Measurements from ENCODE around the gene TMEM163. TPM values are rescaled to one million over a fixed set of nuclear protein-coding genes. Genes with fewer than 3 reads are reported as not detected.

Gene TMEM163
- total RNA-seq, 2 experiments from 2014 or later = 0.51 TPM; not detected in 1

DNA sequence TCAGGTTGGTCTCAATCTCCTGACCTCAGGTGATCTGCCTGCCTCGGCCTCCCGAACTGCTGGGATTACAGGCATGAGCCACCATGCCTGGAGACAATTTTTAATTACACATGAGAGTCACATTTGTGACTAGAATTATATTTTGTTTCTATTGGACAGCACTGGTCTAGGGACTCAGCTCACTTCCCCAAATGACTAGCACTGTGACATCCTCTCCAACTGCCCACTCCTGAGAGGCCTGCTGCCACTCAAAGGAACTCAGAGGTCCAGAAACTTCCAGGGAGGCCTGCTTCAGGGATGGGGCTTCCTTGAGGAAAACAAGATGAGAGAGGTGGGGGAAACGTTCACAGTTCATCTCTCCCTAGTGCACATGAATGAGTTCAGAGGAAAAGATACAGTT lies 29.5 kb downstream of the TMEM163 start:
- H3K9me2 ChIP-seq (ENCODE audit: insufficient read depth, low read length) = no peaks in the 10 kb centered on the region
- intact Hi-C loops (cut with micrococcal nuclease; ENCODE audit: unreplicated experiment) = no loop called here
- H3K36me3 ChIP-seq (ENCODE audit: insufficient read depth, low read length) = no peaks in the 10 kb centered on the region
- no peaks in the 10 kb centered on the region for H4K20me1 ChIP-seq (ENCODE audit: insufficient read depth, low read length)
- H3K4me2 ChIP-seq (ENCODE audit: low read length) = no peak overlapping the region
- POLR2A ChIA-PET = no interaction called here
- H2AFZ ChIP-seq (ENCODE audit: low read length) = no peak overlapping the region
- TF ChIP-seq EZH2phosphoT487 (IDR thresholded peaks at IDR 0.05; ENCODE audit: borderline replicate concordance, low read depth, low read length) = no peak
- TF ChIP-seq, protein P1, sequence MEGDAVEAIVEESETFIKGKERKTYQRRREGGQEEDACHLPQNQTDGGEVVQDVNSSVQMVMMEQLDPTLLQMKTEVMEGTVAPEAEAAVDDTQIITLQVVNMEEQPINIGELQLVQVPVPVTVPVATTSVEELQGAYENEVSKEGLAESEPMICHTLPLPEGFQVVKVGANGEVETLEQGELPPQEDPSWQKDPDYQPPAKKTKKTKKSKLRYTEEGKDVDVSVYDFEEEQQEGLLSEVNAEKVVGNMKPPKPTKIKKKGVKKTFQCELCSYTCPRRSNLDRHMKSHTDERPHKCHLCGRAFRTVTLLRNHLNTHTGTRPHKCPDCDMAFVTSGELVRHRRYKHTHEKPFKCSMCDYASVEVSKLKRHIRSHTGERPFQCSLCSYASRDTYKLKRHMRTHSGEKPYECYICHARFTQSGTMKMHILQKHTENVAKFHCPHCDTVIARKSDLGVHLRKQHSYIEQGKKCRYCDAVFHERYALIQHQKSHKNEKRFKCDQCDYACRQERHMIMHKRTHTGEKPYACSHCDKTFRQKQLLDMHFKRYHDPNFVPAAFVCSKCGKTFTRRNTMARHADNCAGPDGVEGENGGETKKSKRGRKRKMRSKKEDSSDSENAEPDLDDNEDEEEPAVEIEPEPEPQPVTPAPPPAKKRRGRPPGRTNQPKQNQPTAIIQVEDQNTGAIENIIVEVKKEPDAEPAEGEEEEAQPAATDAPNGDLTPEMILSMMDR (conservative IDR thresholded peaks at IDR 0.05; ENCODE audit: low read length) = no peak
- peaks cover 8% of the 10 kb centered on the region for H3K4me1 ChIP-seq (ENCODE audit: insufficient read depth, low read length, poor library complexity, severe bottlenecking)
- H3K9me3 ChIP-seq (ENCODE audit: low read length) = no peaks in the 10 kb centered on the region
- no peaks in the 10 kb centered on the region for H3K79me2 ChIP-seq (ENCODE audit: insufficient read depth, low read depth, low read length)
- H3K27ac ChIP-seq (ENCODE audit: low read depth, low read length, poor library complexity, severe bottlenecking) = no peak overlapping the region
- H3K4me3 ChIP-seq (ENCODE audit: low read depth, low read length, poor library complexity, severe bottlenecking) = no peak overlapping the region
- DNase-seq (ENCODE audit: low spot score) = no peak
- CTCF ChIA-PET (ENCODE audit: unreplicated experiment) = no interaction called here
- BruUV-seq (replicated peaks) = no TSS peak

DNA sequence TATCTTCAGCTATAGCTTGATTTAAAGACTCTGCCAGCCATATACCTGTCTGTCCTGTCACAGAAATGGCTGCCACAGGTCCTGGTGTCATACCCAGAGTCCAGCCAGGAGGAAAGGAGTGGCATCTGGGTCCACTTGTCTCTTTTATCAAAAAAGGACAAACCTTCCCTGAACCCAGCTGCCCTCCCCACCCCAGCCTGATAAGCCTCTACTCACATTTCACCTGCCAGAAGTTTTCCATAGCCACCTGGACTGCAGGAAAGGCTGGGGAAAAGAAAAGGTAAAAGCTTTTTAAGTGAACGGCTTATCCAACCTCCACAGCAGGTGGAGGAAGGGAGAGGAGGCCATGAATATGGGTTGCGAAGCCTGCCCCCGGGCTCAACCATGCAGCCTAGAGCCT lies 32.8 kb downstream of the TMEM163 start:
- H3K9me3 ChIP-seq (ENCODE audit: low read length) = no peaks in the 10 kb centered on the region
- CTCF ChIA-PET (ENCODE audit: unreplicated experiment) = no interaction called here
- no peaks in the 10 kb centered on the region for H4K20me1 ChIP-seq (ENCODE audit: insufficient read depth, low read length)
- H2AFZ ChIP-seq (ENCODE audit: low read length) = no peak overlapping the region
- no peaks in the 10 kb centered on the region for H3K9me2 ChIP-seq (ENCODE audit: insufficient read depth, low read length)
- no peak for TF ChIP-seq EZH2phosphoT487 (IDR thresholded peaks at IDR 0.05; ENCODE audit: borderline replicate concordance, low read depth, low read length)
- TF ChIP-seq, protein P1 (conservative IDR thresholded peaks at IDR 0.05; ENCODE audit: low read length) = no peak
- H3K4me3 ChIP-seq (ENCODE audit: low read depth, low read length, poor library complexity, severe bottlenecking) = no peak overlapping the region
- no TSS peak for BruUV-seq (replicated peaks)
- no peaks in the 10 kb centered on the region for H3K36me3 ChIP-seq (ENCODE audit: insufficient read depth, low read length)
- peaks cover 6% of the 10 kb centered on the region for H3K4me1 ChIP-seq (ENCODE audit: insufficient read depth, low read length, poor library complexity, severe bottlenecking)
- DNase-seq (ENCODE audit: low spot score) = no peak
- no peak overlapping the region for H3K27ac ChIP-seq (ENCODE audit: low read depth, low read length, poor library complexity, severe bottlenecking)
- H3K4me2 ChIP-seq (ENCODE audit: low read length) = no peak overlapping the region
- no peaks in the 10 kb centered on the region for H3K79me2 ChIP-seq (ENCODE audit: insufficient read depth, low read depth, low read length)
- POLR2A ChIA-PET = interaction anchor here (0.6 kb wide), 1 partner anchor 63 kb away, joined by 3 read pairs; no protein-coding TSS in a partner anchor
- intact Hi-C loops (cut with micrococcal nuclease; ENCODE audit: unreplicated experiment) = no loop called here

DNA sequence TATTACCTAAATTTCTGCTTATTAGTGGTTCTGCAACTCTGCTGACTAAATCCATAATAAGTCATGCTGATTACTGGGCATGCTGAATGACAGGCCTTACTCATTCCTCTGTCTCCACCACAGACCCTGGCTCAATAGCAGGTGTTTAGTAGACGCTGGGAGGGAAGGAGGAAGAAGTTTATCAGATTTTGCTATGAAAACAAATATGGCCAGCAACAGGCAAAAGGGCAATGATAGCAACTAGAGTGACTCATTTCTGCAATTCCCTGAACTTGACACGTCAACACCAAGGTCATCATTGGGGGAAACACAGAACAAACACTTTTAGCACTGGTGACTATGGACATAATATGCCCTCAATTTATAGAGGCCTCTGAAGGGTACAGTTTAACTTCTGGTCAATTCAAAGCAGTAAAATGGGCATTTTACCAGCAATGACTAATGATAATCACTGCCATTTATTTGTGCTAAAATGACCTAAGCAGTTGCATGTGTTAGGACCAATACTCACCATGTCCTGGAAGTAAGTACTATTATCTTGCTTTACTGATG lies 35.2 kb downstream of the TMEM163 start:
- Histone ChIP-seq H3K79me2 (ENCODE audit: insufficient read depth, low read depth, low read length) (no peaks in the 10 kb centered on the region), H4K20me1 (ENCODE audit: insufficient read depth, low read length) (no peaks in the 10 kb centered on the region), H3K4me2 (ENCODE audit: low read length) (no peak overlapping the region), H3K27ac (ENCODE audit: low read depth, low read length, poor library complexity, severe bottlenecking) (no peak overlapping the region), H3K36me3 (ENCODE audit: insufficient read depth, low read length) (no peaks in the 10 kb centered on the region), H2AFZ (ENCODE audit: low read length) (no peak overlapping the region), H3K4me1 (ENCODE audit: insufficient read depth, low read length, poor library complexity, severe bottlenecking) (no peaks in the 10 kb centered on the region), H3K9me3 (ENCODE audit: low read length) (no peaks in the 10 kb centered on the region), H3K9me2 (ENCODE audit: insufficient read depth, low read length) (no peaks in the 10 kb centered on the region), H3K4me3 (ENCODE audit: low read depth, low read length, poor library complexity, severe bottlenecking) (no peak overlapping the region)
- POLR2A ChIA-PET = no interaction called here
- TF ChIP-seq, protein P1 (conservative IDR thresholded peaks at IDR 0.05; ENCODE audit: low read length) = no peak
- TF ChIP-seq EZH2phosphoT487 (IDR thresholded peaks at IDR 0.05; ENCODE audit: borderline replicate concordance, low read depth, low read length) = no peak
- no TSS peak for BruUV-seq (replicated peaks)
- CTCF ChIA-PET (ENCODE audit: unreplicated experiment) = no interaction called here
- no peak for DNase-seq (ENCODE audit: low spot score)
- intact Hi-C loops (cut with micrococcal nuclease; ENCODE audit: unreplicated experiment) = no loop called here

All from OCI-LY7 (cell line).